CD14-positive monocyte (primary cell): ENCODE results near the gene LARP1. TPM values are rescaled to one million over a fixed set of nuclear protein-coding genes. Genes with fewer than 3 reads are reported as not detected.
"Not testable (repeated sequence)": the region's sequence is repeated elsewhere in the genome, so short reads cannot be mapped to it uniquely, and the experiment has no call there.

Source experiments
- DNase-seq, 3 donors: peaks; one replicate each; pipeline ENCODE4 v3.0.0-alpha.2; 2011 to 2022
- H2AFZ ChIP-seq: 2 replicates; pipeline ENCODE4 v1.6.0; 2012; ENCODE audit warnings: mild to moderate bottlenecking, low read depth, low read length, inconsistent platforms; ENCODE audit not compliant: insufficient read depth, poor library complexity, severe bottlenecking
- H3K27ac ChIP-seq, 2 donors: 1 replicate in 1 of 2; 2 replicates in 1 of 2; pipeline ENCODE4 v1.5.1; 2012 to 2013; ENCODE audit warnings: low read length in 2 of 2, control low read depth in 1 of 2, inconsistent platforms in 1 of 2, low read depth in 1 of 2, mild to moderate bottlenecking in 1 of 2
- H3K27me3 ChIP-seq, 2 donors: one replicate each; pipeline versions ENCODE4 v1.6.0 to v1.6.1; 2011 to 2013; ENCODE audit warnings: low read length in 2 of 2; ENCODE audit not compliant: control insufficient read depth in 2 of 2, insufficient read depth in 2 of 2
- H3K36me3 ChIP-seq, 2 donors: replicated peaks in 1 of 2; 1 replicate in 1 of 2; 2 replicates in 1 of 2; pipeline versions ENCODE4 v1.5.1 to v1.6.1; 2012 to 2013; ENCODE audit warnings: low read length in 2 of 2, control low read depth in 1 of 2, inconsistent platforms in 1 of 2, mild to moderate bottlenecking in 1 of 2; ENCODE audit not compliant: insufficient read depth in 2 of 2, control insufficient read depth in 1 of 2
- H3K4me1 ChIP-seq, 2 donors: 1 replicate in 1 of 2; 2 replicates in 1 of 2; pipeline versions ENCODE4 v1.5.1 to v1.6.1; 2012 to 2013; ENCODE audit warnings: low read length in 2 of 2, control low read depth in 1 of 2, inconsistent platforms in 1 of 2, mild to moderate bottlenecking in 1 of 2, moderate library complexity in 1 of 2; ENCODE audit not compliant: insufficient read depth in 2 of 2, control insufficient read depth in 1 of 2
- H3K4me2 ChIP-seq: replicated peaks from 2 replicates; pipeline ENCODE3; 2012; ENCODE audit warnings: low read length, moderate library complexity, mild to moderate bottlenecking; ENCODE audit not compliant: poor library complexity, severe bottlenecking; ENCODE audit errors: extremely low read depth
- H3K4me3 ChIP-seq, 3 experiments: fragments of 200-600 bp in 1 of 3; sonication (generic) in 1 of 3; replicated peaks in 1 of 3; 1 replicate in 2 of 3; 2 replicates in 1 of 3; pipeline ENCODE4 v1.5.1; 2011 to 2013; ENCODE audit warnings: low read length in 3 of 3, mild to moderate bottlenecking in 3 of 3, control low read depth in 2 of 3, low read depth in 2 of 3, inconsistent platforms in 1 of 3, moderate library complexity in 1 of 3
- H3K79me2 ChIP-seq: 2 replicates; pipeline ENCODE4 v1.6.0; 2012; ENCODE audit warnings: mild to moderate bottlenecking, control low read depth, inconsistent platforms, low read length, moderate library complexity; ENCODE audit not compliant: insufficient read depth
- H3K9ac ChIP-seq: 2 replicates; pipeline ENCODE4 v1.6.0; 2017; ENCODE audit warnings: low read length, mild to moderate bottlenecking; ENCODE audit not compliant: insufficient read depth, poor library complexity, severe bottlenecking
- H3K9me3 ChIP-seq, 2 donors: replicated peaks in 1 of 2; 1 replicate in 1 of 2; 2 replicates in 1 of 2; pipeline versions ENCODE4 v1.5.1 to v1.6.1; 2012 to 2013; ENCODE audit warnings: low read length in 2 of 2, control low read depth in 1 of 2; ENCODE audit not compliant: control insufficient read depth in 1 of 2, insufficient read depth in 1 of 2
- H4K20me1 ChIP-seq: 2 replicates; pipeline ENCODE4 v1.6.0; 2012; ENCODE audit warnings: mild to moderate bottlenecking, low read length, control low read depth, moderate library complexity; ENCODE audit not compliant: insufficient read depth
- H3K27ac Mint-ChIP-seq, 7 donors: one replicate each; pipeline ENCODE4 v1.8.0; 2020; ENCODE audit warnings: mild to moderate bottlenecking in 7 of 7, mixed read lengths in 7 of 7, moderate library complexity in 6 of 7, inconsistent platforms in 2 of 7
- H3K27me3 Mint-ChIP-seq, 3 donors: one replicate each; pipeline ENCODE4 v1.8.0; 2021 to 2022; ENCODE audit warnings: low read depth in 3 of 3, mild to moderate bottlenecking in 3 of 3, mixed read lengths in 3 of 3, moderate library complexity in 3 of 3, inconsistent platforms in 1 of 3
- H3K36me3 Mint-ChIP-seq, 2 donors: one replicate each; pipeline ENCODE4 v1.8.0; 2020; ENCODE audit warnings: mixed read lengths in 2 of 2, inconsistent platforms in 1 of 2, mild to moderate bottlenecking in 1 of 2
- H3K4me1 Mint-ChIP-seq: one replicate; pipeline ENCODE4 v1.8.0; 2020; ENCODE audit warnings: mild to moderate bottlenecking, mixed read lengths
- H3K4me3 Mint-ChIP-seq, 2 donors: one replicate each; pipeline ENCODE4 v1.8.0; 2020; ENCODE audit warnings: mild to moderate bottlenecking in 2 of 2, mixed read lengths in 2 of 2, moderate library complexity in 1 of 2
- H3K9me3 Mint-ChIP-seq, 7 donors: one replicate each; pipeline ENCODE4 v1.8.0; 2020 to 2022; ENCODE audit warnings: mixed read lengths in 7 of 7, mild to moderate bottlenecking in 6 of 7, moderate library complexity in 6 of 7, inconsistent platforms in 2 of 7
- CTCF ChIP-seq: fragments of 200-600 bp; IDR thresholded peaks from one replicate; pipeline ENCODE4 v1.8.0; 2022; ENCODE audit warnings: antibody characterized with exemption, mild to moderate bottlenecking
- whole genome bisulfite sequencing: methylation state at CpG from one replicate; pipeline ENCODE4 v1.1.5; 2013; ENCODE audit warnings: missing lambda C conversion rate; ENCODE audit not compliant: insufficient coverage; 5-methylcytosine and 5-hydroxymethylcytosine counted together
- intact Hi-C, 2 donors: fragments of 100-400 bp; cut with micrococcal nuclease; formaldehyde crosslinking; loops; one replicate each; pipeline versions ENCODE4 v1.15.0 to v1.15.1; 2023
- polyA plus RNA-seq, 3 donors: library from polyadenylated mRNA; depleted of rRNA in 1 of 3; unstranded in 2 of 3; stranded (reverse) in 1 of 3; fragments of 300-500 nt in 2 of 3; fragments of >200 nt in 1 of 3; fragmentation: Illumina TruSeq in 2 of 3; gene quantifications; 1 replicate in 2 of 3; 2 replicates in 1 of 3; pipeline ENCODE4 v1.2.3, GENCODE V29; 2012 to 2021

The LARP1 gene
- polyA plus RNA-seq, 3 donors, result 4.7 to 55.0 (median 5.8) TPM

GRCh38 chr5:154758493-154758892 is 3.3 kb downstream of the LARP1 start:
- no peak for DNase-seq
- Mint-ChIP-seq H3K9me3 (no peaks in the 10 kb centered on the region), H3K4me1 (peaks cover 63% of the 10 kb centered on the region), H3K27me3 (peaks cover 0 to 1% (median 0%) of the 10 kb centered on the region in 3 donors), H3K36me3 (peaks cover 4 to 9% of the 10 kb centered on the region in 2 donors), H3K4me3 (peak overlapping the region; percentile 54 to 73), H3K27ac (peak overlapping the region in 2 of 7 donors; percentile 45 to 55)
- no peaks in the 10 kb centered on the region for H3K27me3 ChIP-seq
- no peak overlapping the region for H2AFZ ChIP-seq
- H3K36me3 ChIP-seq, result no peaks in the 10 kb centered on the region
- peaks cover 63% of the 10 kb centered on the region for H4K20me1 ChIP-seq
- peak overlapping the region in 1 of 2 donors; percentile 52 for H3K27ac ChIP-seq
- TF ChIP-seq CTCF, result no peak
- peak overlapping the region in 1 of 3 experiments; percentile 61 for H3K4me3 ChIP-seq
- peaks cover 95% of the 10 kb centered on the region for H3K79me2 ChIP-seq
- 28% methylated on average over 3 of the region's 5 CpGs for WGBS
- H3K4me2 ChIP-seq, result peak overlapping the region; percentile 60
- no peak overlapping the region for H3K9ac ChIP-seq
- no peaks in the 10 kb centered on the region for H3K9me3 ChIP-seq
- H3K4me1 ChIP-seq, result peaks cover 41 to 53% of the 10 kb centered on the region in 2 donors
- intact Hi-C loops, result no loop called here

GRCh38 chr5:154758977-154759376 is 3.8 kb downstream of the LARP1 start:
- Histone ChIP-seq H3K4me1 (peaks cover 36 to 49% of the 10 kb centered on the region in 2 donors), H3K4me2 (no peak overlapping the region), H3K79me2 (peaks cover 95% of the 10 kb centered on the region), H4K20me1 (peaks cover 68% of the 10 kb centered on the region), H3K4me3 (no peak overlapping the region), H3K27ac (no peak overlapping the region), H3K36me3 (no peaks in the 10 kb centered on the region), H3K9me3 (no peaks in the 10 kb centered on the region), H3K27me3 (no peaks in the 10 kb centered on the region), H2AFZ (no peak overlapping the region), H3K9ac (no peak overlapping the region)
- no peak for TF ChIP-seq CTCF
- WGBS, result no CpG with 5 or more reads among the region's 3 CpGs
- Mint-ChIP-seq H3K4me1 (peaks cover 59% of the 10 kb centered on the region), H3K36me3 (peaks cover 4 to 10% of the 10 kb centered on the region in 2 donors), H3K27ac (peak overlapping the region in 2 of 7 donors; percentile 31 to 55), H3K9me3 (no peaks in the 10 kb centered on the region), H3K27me3 (peaks cover 0 to 1% (median 0%) of the 10 kb centered on the region in 3 donors), H3K4me3 (peak overlapping the region in 1 of 2 donors; percentile 7)
- DNase-seq, result no peak
- intact Hi-C loops, result no loop called here

GRCh38 chr5:154759868-154760267 is 4.7 kb downstream of the LARP1 start:
- Histone ChIP-seq H3K27ac (peak overlapping the region in 1 of 2 donors; percentile 67), H4K20me1 (peaks cover 77% of the 10 kb centered on the region), H3K4me1 (peaks cover 31 to 40% of the 10 kb centered on the region in 2 donors), H3K79me2 (peaks cover 96% of the 10 kb centered on the region)
- H3K4me3 Mint-ChIP-seq, DNase-seq, H3K36me3 Mint-ChIP-seq, H3K9me3 ChIP-seq, H3K9ac ChIP-seq, H3K27me3 ChIP-seq, H3K9me3 Mint-ChIP-seq, H3K27me3 Mint-ChIP-seq, H3K4me2 ChIP-seq, intact Hi-C loops, H2AFZ ChIP-seq, H3K36me3 ChIP-seq, H3K4me3 ChIP-seq: not testable (repeated sequence)
- Mint-ChIP-seq H3K4me1 (peaks cover 54% of the 10 kb centered on the region), H3K27ac (peak overlapping the region in 1 of 7 donors; percentile 18)
- 83% methylated on average over 8 of the region's 12 CpGs for WGBS
